ENCODE data around the gene DHTKD1. TPM values are rescaled to one million over a fixed set of nuclear protein-coding genes. Genes with fewer than 3 reads are reported as not detected.
A peak's percentile ranks its signal among the peaks of the same experiment; 100 is the strongest.

Gene DHTKD1
- total RNA-seq, 2 donors from 2014 or later: 18.4 to 23.6 TPM

DNA sequence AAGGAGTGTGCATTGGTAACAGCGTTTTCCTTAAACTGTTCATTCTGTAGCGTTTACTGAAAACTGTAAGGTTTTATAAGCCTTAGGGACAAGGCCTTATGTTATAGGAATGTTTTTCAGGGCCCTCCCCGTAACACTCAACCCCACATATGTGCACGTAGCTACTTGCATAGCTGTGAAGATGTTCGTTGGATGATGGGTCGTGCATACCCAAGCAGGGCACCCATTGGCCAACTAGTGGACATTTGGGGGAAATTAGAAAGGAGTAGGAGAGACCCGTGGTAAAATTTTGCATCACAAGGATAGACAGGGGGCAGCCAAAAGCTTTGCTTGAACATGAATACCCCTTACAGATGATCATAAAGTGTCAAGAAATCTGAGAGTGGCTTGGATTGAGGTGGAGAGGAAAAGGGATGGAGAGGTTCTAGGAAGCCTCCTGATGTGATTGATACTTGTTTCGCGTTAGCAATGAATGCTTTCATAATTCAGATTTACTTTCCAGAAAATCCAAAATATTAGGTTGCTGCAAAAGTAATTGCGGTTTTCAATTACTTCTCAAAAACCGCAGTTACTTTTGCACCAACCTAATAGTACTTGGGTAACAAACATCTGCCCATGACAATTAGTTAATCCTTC lies 61.6 kb downstream of the DHTKD1 start:
- no peaks in the 10 kb centered on the region for H3K27me3 ChIP-seq
- TF ChIP-seq, protein P1, sequence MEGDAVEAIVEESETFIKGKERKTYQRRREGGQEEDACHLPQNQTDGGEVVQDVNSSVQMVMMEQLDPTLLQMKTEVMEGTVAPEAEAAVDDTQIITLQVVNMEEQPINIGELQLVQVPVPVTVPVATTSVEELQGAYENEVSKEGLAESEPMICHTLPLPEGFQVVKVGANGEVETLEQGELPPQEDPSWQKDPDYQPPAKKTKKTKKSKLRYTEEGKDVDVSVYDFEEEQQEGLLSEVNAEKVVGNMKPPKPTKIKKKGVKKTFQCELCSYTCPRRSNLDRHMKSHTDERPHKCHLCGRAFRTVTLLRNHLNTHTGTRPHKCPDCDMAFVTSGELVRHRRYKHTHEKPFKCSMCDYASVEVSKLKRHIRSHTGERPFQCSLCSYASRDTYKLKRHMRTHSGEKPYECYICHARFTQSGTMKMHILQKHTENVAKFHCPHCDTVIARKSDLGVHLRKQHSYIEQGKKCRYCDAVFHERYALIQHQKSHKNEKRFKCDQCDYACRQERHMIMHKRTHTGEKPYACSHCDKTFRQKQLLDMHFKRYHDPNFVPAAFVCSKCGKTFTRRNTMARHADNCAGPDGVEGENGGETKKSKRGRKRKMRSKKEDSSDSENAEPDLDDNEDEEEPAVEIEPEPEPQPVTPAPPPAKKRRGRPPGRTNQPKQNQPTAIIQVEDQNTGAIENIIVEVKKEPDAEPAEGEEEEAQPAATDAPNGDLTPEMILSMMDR (IDR thresholded peaks at IDR 0.05): peak in 1 of 2 donors; percentile 52
- peaks cover 10% of the 10 kb centered on the region for H3K36me3 ChIP-seq
- peak overlapping the region; percentile 78 to 97 for H3K4me3 ChIP-seq
- peak overlapping the region; percentile 90 to 93 for H3K27ac ChIP-seq
- no peak for DNase-seq (ENCODE audit: low spot score)
- peaks cover 0 to 10% of the 10 kb centered on the region in 2 donors for H3K4me1 ChIP-seq
- no peaks in the 10 kb centered on the region for H3K9me3 ChIP-seq

DNA sequence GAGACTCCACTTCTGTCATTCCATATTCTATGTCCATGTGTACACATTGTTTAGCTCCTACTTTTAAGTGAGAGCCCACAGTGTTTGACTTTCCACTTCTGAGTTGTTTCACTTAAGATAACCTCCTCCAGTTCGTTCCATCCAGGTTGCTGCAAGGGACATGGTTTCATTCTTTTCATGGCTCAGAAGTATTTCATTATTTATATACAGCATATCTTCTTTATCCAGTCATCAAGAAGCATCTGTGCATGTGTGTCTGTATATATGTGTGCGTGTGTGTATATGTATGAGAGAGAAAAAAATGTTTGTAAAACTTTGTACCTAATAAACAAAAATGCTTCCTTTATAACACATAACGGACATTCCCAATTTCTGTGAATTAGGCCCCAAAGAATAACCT lies 66.9 kb downstream of the DHTKD1 start:
- Histone ChIP-seq H3K36me3 (peaks cover 41% of the 10 kb centered on the region), H3K4me3 (no peak overlapping the region), H3K9me3 (no peaks in the 10 kb centered on the region), H3K4me1 (peaks cover 0 to 3% of the 10 kb centered on the region in 2 donors), H3K27me3 (no peaks in the 10 kb centered on the region), H3K27ac (no peak overlapping the region)
- TF ChIP-seq, protein P1 (IDR thresholded peaks at IDR 0.05): no peak
- no peak for DNase-seq (ENCODE audit: low spot score)

DNA sequence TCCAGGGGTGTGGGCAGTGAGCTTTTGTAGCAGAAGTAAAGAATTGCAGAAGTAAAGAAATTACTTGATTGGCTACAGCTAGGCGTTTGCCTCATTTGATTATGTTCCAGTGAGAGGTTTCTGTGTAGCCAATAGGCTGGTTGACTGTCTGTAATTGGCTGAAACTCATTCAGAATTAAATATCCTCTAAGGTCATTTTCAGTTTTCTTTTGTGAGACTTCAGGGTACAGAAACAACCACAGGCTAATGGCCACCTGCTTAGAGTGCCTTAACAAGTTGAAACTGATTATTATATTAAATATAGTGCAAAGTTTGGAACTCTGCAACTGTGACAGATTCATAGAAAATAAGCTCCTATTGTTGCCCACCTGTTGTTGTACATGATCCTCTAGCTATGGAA lies 71.3 kb downstream of the DHTKD1 start:
- Histone ChIP-seq H3K36me3 (peaks cover 61% of the 10 kb centered on the region), H3K4me1 (no peaks in the 10 kb centered on the region), H3K27me3 (no peaks in the 10 kb centered on the region), H3K27ac (no peak overlapping the region), H3K9me3 (no peaks in the 10 kb centered on the region), H3K4me3 (no peak overlapping the region)
- TF ChIP-seq, protein P1 (IDR thresholded peaks at IDR 0.05): no peak
- no peak for DNase-seq (ENCODE audit: low spot score)

DNA sequence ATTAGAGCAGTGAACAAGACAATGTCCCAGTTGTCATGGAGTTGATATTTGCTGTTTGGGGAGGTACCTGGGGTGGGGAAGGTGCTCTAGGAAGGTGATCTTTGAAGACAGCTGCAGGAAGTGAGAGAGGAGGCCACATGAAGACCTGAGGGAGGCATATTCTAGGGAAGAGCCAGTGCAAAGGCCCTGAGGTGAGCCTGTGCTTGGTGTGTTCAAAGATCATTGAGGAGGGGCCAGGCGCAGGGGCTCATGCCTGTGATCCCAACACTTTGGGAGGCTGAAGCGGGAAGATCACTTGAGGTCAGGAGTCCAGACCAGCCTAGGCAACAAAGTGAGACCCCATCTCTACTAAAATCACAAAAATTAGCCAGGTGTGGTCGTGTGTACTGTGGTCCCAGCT lies 75.8 kb downstream of the DHTKD1 start:
- Histone ChIP-seq H3K4me1 (no peaks in the 10 kb centered on the region), H3K4me3 (no peak overlapping the region), H3K27me3 (no peaks in the 10 kb centered on the region), H3K36me3 (peaks cover 36% of the 10 kb centered on the region), H3K27ac (no peak overlapping the region), H3K9me3 (no peaks in the 10 kb centered on the region)
- TF ChIP-seq, protein P1 (IDR thresholded peaks at IDR 0.05): no peak
- DNase-seq (ENCODE audit: low spot score): no peak

DNA sequence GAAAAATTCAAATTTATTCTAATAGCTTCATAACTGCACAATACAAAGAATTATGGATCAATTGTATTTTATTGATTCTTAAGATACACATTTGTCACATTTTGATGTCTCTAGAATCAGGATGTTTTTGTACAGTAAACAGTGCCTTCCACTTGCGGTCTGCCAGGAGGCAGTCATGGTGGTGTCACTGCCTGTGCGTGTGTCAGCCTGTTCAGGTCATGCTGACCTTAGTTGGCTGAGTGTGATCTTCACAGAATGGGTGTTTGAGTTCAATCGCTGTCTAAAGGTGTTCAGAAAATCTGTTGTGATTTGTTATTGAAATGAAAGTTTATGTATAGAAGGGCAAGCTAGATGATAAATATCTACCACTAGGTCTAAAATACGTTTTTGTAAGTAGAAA lies 81.4 kb downstream of the DHTKD1 start:
- H3K27ac ChIP-seq: no peak overlapping the region
- no peaks in the 10 kb centered on the region for H3K27me3 ChIP-seq
- DNase-seq (ENCODE audit: low spot score): no peak
- H3K36me3 ChIP-seq: peaks cover 13% of the 10 kb centered on the region
- no peaks in the 10 kb centered on the region for H3K4me1 ChIP-seq
- TF ChIP-seq, protein P1 (IDR thresholded peaks at IDR 0.05): no peak
- no peak overlapping the region for H3K4me3 ChIP-seq
- no peaks in the 10 kb centered on the region for H3K9me3 ChIP-seq

DNA sequence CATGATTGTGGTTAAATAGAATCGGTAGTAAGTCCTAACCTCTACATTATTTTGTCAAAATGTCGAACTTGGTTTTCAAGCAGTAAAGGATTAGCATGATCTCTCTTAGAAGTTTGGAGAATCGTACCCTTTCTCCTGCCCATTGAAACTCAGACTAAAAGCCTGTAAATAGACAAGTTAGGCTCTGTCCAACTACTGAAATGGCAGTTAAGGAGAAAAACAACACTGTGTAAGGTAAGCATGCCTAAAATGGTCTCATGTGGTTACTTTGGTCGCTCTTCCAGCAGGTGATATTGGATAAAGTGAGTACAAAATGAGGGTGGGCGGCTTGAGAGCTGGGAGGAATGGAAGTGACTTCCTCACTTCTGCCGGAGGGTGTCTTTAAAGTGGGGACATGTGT lies 85.8 kb downstream of the DHTKD1 start:
- Histone ChIP-seq H3K4me3 (no peak overlapping the region), H3K27ac (no peak overlapping the region), H3K4me1 (no peaks in the 10 kb centered on the region), H3K36me3 (peaks cover 27% of the 10 kb centered on the region), H3K27me3 (no peaks in the 10 kb centered on the region), H3K9me3 (no peaks in the 10 kb centered on the region)
- TF ChIP-seq, protein P1 (IDR thresholded peaks at IDR 0.05): no peak
- DNase-seq (ENCODE audit: low spot score): no peak

Measured in right atrium auricular region (tissue), 2 donors.